Stomach (tissue), 9 donors: ENCODE measurements around the gene ENOX1. TPM values are rescaled to one million over a fixed set of nuclear protein-coding genes. Genes with fewer than 3 reads are reported as not detected.

Experiments
- DNase-seq, 2 donors: peaks; one replicate each; pipeline versions ENCODE4 v3.0.0 to v3.0.0-alpha.2; 2013 to 2019
- H3K27ac ChIP-seq, 5 donors: fragments of 200-600 bp in 4 of 5; sonication (generic) in 4 of 5; one replicate each; pipeline ENCODE4 v1.5.1; 2013 to 2019; ENCODE audit warnings: mild to moderate bottlenecking in 1 of 5, moderate library complexity in 1 of 5
- H3K27me3 ChIP-seq, 3 donors: fragments of 200-600 bp; sonication (generic); one replicate each; pipeline ENCODE4 v1.5.1; 2017 to 2019; ENCODE audit warnings: mixed run types in 1 of 3
- H3K36me3 ChIP-seq, 4 donors: fragments of 200-600 bp; sonication (generic); 1 replicate in 3 of 4; 2 replicates in 1 of 4; pipeline ENCODE4 v1.5.1; 2016 to 2019
- H3K4me1 ChIP-seq, 4 donors: fragments of 200-600 bp; sonication (generic); one replicate each; pipeline ENCODE4 v1.5.1; 2016 to 2019
- H3K4me3 ChIP-seq, 4 donors: fragments of 200-600 bp; sonication (generic) in 3 of 4; one replicate each; pipeline ENCODE4 v1.5.1; 2016 to 2019; ENCODE audit warnings: mild to moderate bottlenecking in 1 of 4
- H3K9me3 ChIP-seq, 4 donors: fragments of 200-600 bp; sonication (generic); one replicate each; pipeline ENCODE4 v1.5.1; 2016 to 2019
- CTCF ChIP-seq, 7 experiments: fragments of 450-650 bp in 4 of 7; fragments of 200-600 bp in 3 of 7; sonication (generic) in 3 of 7; IDR thresholded peaks; one replicate each; pipeline ENCODE4 v1.5.1; 2016 to 2019; ENCODE audit warnings: antibody characterized with exemption in 7 of 7, control low read depth in 2 of 7, mild to moderate bottlenecking in 1 of 7
- EP300 ChIP-seq: sonication (generic); formaldehyde crosslinking; IDR thresholded peaks from one replicate; pipeline ENCODE4 v1.6.1; 2017; ENCODE audit warnings: antibody characterized with exemption
- POLR2A ChIP-seq, 4 donors: fragments of 450-650 bp; IDR thresholded peaks; one replicate each; pipeline ENCODE4 v1.6.1; 2016; ENCODE audit warnings: antibody characterized with exemption in 4 of 4, control low read depth in 2 of 4, mild to moderate bottlenecking in 1 of 4, moderate library complexity in 1 of 4
- POLR2AphosphoS5 ChIP-seq, 3 donors: sonication (generic); formaldehyde crosslinking; IDR thresholded peaks; one replicate each; pipeline ENCODE4 v1.6.1; 2016; ENCODE audit warnings: antibody characterized with exemption in 3 of 3
- WGBS, 5 donors: extraction: QIAGEN DNeasy Blood & Tissue Kit in 3 of 5; methylation state at CpG; one replicate each; pipeline versions ENCODE4 v1.1.5 to v1.1.7; 2013 to 2018; 5-methylcytosine and 5-hydroxymethylcytosine counted together
- intact Hi-C: fragments of 100-400 bp; cut with DNase I; formaldehyde crosslinking; loops from one replicate; pipeline ENCODE4 v1.15.1; 2023; ENCODE audit warnings: low total_unique reads
- polyA plus RNA-seq, 3 donors: library from polyadenylated mRNA; stranded (reverse); fragments of 200-250 nt; gene quantifications; one replicate each; pipeline ENCODE4 v1.2.3, GENCODE V29; 2013
- total RNA-seq, 5 donors: library from RNA; depleted of rRNA; stranded (reverse); fragments of >200 nt; gene quantifications; one replicate each; pipeline versions ENCODE4 v1.1.0 to v1.2.3, GENCODE V29; 2014 to 2016
- donor health status: healthy with polysubstance abuse.
- donor health status: Bipolar disorder and iron deficiency.
- donor health status: healthy.

Gene ENOX1
- total and polyA plus RNA-seq, 8 donors, result 0.46 to 6.2 (median 1.4) TPM; not detected in 1

DNA sequence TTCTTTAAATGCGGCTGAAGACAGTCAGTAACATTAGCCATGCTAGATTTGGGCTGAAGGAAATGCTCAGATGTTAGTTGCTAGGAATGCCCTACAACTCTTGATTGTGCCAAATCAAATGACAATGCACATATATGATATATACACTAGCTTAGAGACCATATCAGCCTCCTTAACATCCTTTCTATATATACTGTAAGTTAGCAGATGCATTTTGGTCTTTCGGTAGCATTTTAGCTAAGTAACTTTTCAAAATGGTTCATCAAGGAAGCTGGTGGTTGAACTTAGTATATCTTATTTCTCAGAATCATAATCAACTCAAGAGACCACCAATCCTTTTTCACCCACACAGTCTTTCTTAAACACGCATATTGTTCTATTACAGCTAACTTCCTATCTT lies 14.1 kb upstream of the ENOX1 start:
- no peaks in the 10 kb centered on the region for H3K9me3 ChIP-seq
- H3K27me3 ChIP-seq, result no peaks in the 10 kb centered on the region
- no peak overlapping the region for H3K27ac ChIP-seq
- H3K36me3 ChIP-seq, result no peaks in the 10 kb centered on the region
- peaks cover 0 to 10% (median 7%) of the 10 kb centered on the region in 4 donors for H3K4me1 ChIP-seq
- 63 to 90% (median 73%) methylated on average over 3 of the region's 3 CpGs for WGBS, 5 donors
- TF ChIP-seq CTCF (IDR thresholded peaks at IDR 0.05) (no peak), POLR2A (IDR thresholded peaks at IDR 0.05) (no peak), POLR2AphosphoS5 (IDR thresholded peaks at IDR 0.05) (no peak)
- intact Hi-C loops, result loop anchor here (10.0 kb wide), 1 partner anchor 716 kb away; no protein-coding TSS in a partner anchor
- no peak overlapping the region for H3K4me3 ChIP-seq
- no peak for DNase-seq

GRCh38 chr13:43799191-43799590 lies 12.4 kb upstream of the ENOX1 start:
- Histone ChIP-seq H3K4me1 (peaks cover 0 to 1% (median 0%) of the 10 kb centered on the region in 4 donors), H3K27me3 (no peaks in the 10 kb centered on the region), H3K36me3 (no peaks in the 10 kb centered on the region), H3K9me3 (no peaks in the 10 kb centered on the region), H3K4me3 (no peak overlapping the region), H3K27ac (no peak overlapping the region)
- WGBS, 5 donors, result 57 to 72% (median 63%) methylated on average over 4 of the region's 4 CpGs
- TF ChIP-seq POLR2AphosphoS5 (IDR thresholded peaks at IDR 0.05), result no peak
- no peak for TF ChIP-seq POLR2A (IDR thresholded peaks at IDR 0.05)
- TF ChIP-seq EP300, result no peak
- no peak for TF ChIP-seq CTCF (IDR thresholded peaks at IDR 0.05)
- DNase-seq, result peak in 1 of 2 donors; percentile 50
- intact Hi-C loops, result no loop called here

DNA sequence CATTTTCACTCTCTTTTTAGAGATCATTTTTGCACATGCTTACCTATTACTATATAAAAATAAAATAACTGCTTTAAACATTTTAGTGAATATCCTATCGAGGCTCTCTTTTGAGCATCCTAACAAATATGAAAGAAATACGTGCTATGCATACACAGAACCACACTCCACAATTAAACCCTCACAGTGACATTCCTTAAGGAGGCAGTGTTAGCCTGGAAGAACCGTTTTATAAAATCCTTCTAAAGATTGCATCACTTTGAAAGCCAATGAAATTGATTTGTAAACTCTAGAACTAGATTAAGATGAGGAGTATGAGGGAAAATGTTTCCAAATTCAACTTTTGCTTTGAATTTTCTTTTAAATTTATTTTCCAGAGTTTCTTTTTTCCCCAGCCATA lies 11.1 kb upstream of the ENOX1 start:
- no peak for TF ChIP-seq POLR2A (IDR thresholded peaks at IDR 0.05)
- no peak for TF ChIP-seq EP300
- no peak for TF ChIP-seq POLR2AphosphoS5 (IDR thresholded peaks at IDR 0.05)
- TF ChIP-seq CTCF (IDR thresholded peaks at IDR 0.05), result no peak
- Histone ChIP-seq H3K4me1 (no peaks in the 10 kb centered on the region), H3K4me3 (no peak overlapping the region), H3K36me3 (no peaks in the 10 kb centered on the region), H3K9me3 (no peaks in the 10 kb centered on the region), H3K27ac (no peak overlapping the region), H3K27me3 (peaks cover 0 to 4% (median 0%) of the 10 kb centered on the region in 3 donors)
- intact Hi-C loops, result no loop called here
- DNase-seq, result no peak
- 54 to 60% (median 58%) methylated on average over 3 of the region's 3 CpGs for WGBS, 5 donors

DNA sequence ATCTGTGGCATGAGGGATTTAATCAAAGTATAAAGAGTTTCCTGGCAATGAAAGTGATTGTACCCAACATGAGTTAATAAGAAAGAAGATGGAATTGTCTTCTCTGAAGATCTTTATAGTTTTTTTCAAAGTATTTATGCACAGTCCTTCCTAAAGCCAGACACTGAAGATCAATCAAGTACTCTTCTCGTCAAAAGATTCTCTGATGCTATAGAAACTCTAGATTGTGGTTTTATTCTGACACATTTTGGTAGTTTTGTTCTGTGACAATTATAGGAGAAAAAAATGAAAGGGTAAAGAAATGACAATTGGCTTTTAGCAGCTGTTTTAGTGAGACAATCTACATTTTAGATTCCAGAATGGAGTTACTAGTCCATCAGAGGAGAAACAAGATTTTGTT lies 10.4 kb upstream of the ENOX1 start:
- Histone ChIP-seq H3K4me3 (no peak overlapping the region), H3K4me1 (no peaks in the 10 kb centered on the region), H3K9me3 (no peaks in the 10 kb centered on the region), H3K27ac (no peak overlapping the region), H3K36me3 (no peaks in the 10 kb centered on the region), H3K27me3 (peaks cover 0 to 4% (median 0%) of the 10 kb centered on the region in 3 donors)
- intact Hi-C loops, result no loop called here
- TF ChIP-seq POLR2AphosphoS5 (IDR thresholded peaks at IDR 0.05) (no peak), EP300 (no peak), POLR2A (IDR thresholded peaks at IDR 0.05) (no peak), CTCF (IDR thresholded peaks at IDR 0.05) (no peak)
- DNase-seq, result no peak
- WGBS, 5 donors, result 77 to 98% (median 87%) methylated on average over 1 of the region's 1 CpG
